ENCODE measurements around the gene TMEM203. TPM values are rescaled to one million over a fixed set of nuclear protein-coding genes. Genes with fewer than 3 reads are reported as not detected.

Gene TMEM203
- total and polyA plus RNA-seq, 12 donors: 21.7 to 48.4 (median 40.0) TPM

DNA sequence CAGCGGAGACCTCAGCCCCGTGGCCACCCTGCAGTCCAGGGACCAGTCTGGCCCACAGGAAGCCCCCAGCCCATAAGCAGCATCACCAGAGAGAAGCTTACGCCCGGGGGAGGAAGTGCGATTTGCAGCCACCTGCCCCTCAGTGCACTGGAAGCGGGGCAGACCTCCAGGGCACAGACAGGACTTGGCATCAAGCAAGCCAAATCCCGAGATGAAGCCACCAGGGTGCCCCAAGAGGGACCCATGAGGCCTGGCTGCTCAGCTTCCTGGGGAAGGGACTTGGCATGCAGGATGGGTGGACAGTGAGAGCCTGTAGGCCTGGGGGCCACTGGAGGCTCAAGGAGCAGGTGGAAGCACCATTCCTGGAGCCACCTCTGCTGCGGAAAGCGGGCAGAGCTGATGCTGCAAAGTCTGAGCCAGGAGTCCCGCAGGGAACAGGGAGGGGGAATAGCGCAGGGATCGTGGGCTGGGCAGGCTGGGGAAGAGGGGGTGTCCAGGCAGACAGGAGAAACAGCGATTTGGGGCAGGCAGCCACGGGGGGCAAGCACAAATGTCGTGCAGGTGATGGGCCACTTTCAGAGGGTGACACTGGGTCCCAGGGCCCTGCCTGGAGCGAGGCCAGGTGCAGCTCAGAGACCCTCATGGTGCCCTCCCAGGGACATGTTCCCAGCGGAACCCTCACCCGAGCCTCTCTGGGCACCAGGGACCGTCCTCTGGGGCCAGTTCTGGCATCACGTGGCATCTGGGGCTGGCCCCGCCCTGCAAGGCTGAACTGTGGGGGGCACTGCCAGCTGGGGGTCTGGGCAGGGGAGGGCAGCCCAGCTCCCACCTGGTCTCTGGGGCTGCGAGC is 38.8 kb downstream of the TMEM203 start:
- intact Hi-C loops (cut with DNase I): no loop called here
- Histone ChIP-seq H3K4me3 (no peak overlapping the region), H3K4me1 (replicated peaks in 1 of 2) (peaks cover 10 to 30% of the 10 kb centered on the region in 2 donors), H3K27me3 (peaks cover 96% of the 10 kb centered on the region), H3K27ac (no peak overlapping the region), H3K9me3 (replicated peaks in 1 of 3) (no peaks in the 10 kb centered on the region), H3K36me3 (replicated peaks in 1 of 2) (no peaks in the 10 kb centered on the region)
- WGBS, 4 donors: 56 to 68% (median 63%) methylated on average over 5 to 22 of the region's 22 CpGs
- TF ChIP-seq POLR2A (IDR thresholded peaks at IDR 0.05): no peak
- TF ChIP-seq, protein P1, sequence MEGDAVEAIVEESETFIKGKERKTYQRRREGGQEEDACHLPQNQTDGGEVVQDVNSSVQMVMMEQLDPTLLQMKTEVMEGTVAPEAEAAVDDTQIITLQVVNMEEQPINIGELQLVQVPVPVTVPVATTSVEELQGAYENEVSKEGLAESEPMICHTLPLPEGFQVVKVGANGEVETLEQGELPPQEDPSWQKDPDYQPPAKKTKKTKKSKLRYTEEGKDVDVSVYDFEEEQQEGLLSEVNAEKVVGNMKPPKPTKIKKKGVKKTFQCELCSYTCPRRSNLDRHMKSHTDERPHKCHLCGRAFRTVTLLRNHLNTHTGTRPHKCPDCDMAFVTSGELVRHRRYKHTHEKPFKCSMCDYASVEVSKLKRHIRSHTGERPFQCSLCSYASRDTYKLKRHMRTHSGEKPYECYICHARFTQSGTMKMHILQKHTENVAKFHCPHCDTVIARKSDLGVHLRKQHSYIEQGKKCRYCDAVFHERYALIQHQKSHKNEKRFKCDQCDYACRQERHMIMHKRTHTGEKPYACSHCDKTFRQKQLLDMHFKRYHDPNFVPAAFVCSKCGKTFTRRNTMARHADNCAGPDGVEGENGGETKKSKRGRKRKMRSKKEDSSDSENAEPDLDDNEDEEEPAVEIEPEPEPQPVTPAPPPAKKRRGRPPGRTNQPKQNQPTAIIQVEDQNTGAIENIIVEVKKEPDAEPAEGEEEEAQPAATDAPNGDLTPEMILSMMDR (IDR thresholded peaks at IDR 0.05): no peak
- DNase-seq: no peak

DNA sequence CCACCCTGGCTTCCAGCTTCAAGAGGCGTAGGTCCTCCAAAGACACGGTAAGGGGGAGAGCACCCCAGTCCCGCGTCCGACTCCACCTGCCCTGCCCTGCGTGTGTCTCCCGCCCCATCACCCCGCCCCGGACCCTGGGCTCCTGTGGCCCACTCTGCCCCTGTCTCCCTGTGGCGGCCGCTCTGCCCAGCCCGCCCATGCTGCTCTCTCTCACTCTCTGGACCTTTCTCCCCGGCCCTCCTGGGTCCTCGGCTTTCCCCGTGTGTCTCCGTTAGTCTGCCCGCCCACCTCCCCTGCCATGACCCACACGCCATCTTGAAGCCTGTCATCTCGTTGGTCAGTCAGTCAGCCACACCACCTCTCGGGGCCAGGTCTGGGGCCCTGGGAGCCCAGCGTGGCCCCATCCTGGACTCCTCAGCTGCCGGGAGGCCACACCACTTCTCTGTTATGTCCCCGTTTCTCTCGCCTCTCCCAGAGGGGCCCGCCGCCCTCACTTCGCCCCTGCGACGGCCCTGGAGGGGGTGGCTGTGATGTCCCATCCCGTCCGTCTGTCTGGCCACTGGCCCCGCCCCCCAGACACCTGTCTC is 40.1 kb downstream of the TMEM203 start:
- no peak overlapping the region for H3K27ac ChIP-seq
- no peak for TF ChIP-seq POLR2A (IDR thresholded peaks at IDR 0.05)
- TF ChIP-seq, protein P1 (IDR thresholded peaks at IDR 0.05): no peak
- peaks cover 95% of the 10 kb centered on the region for H3K27me3 ChIP-seq
- WGBS, 4 donors: 67 to 73% (median 71%) methylated on average over 20 to 32 of the region's 32 CpGs
- intact Hi-C loops (cut with DNase I): no loop called here
- H3K4me3 ChIP-seq: no peak overlapping the region
- peaks cover 10 to 30% of the 10 kb centered on the region in 2 donors for H3K4me1 ChIP-seq (replicated peaks in 1 of 2)
- no peaks in the 10 kb centered on the region for H3K36me3 ChIP-seq (replicated peaks in 1 of 2)
- no peaks in the 10 kb centered on the region for H3K9me3 ChIP-seq (replicated peaks in 1 of 3)
- no peak for DNase-seq

DNA sequence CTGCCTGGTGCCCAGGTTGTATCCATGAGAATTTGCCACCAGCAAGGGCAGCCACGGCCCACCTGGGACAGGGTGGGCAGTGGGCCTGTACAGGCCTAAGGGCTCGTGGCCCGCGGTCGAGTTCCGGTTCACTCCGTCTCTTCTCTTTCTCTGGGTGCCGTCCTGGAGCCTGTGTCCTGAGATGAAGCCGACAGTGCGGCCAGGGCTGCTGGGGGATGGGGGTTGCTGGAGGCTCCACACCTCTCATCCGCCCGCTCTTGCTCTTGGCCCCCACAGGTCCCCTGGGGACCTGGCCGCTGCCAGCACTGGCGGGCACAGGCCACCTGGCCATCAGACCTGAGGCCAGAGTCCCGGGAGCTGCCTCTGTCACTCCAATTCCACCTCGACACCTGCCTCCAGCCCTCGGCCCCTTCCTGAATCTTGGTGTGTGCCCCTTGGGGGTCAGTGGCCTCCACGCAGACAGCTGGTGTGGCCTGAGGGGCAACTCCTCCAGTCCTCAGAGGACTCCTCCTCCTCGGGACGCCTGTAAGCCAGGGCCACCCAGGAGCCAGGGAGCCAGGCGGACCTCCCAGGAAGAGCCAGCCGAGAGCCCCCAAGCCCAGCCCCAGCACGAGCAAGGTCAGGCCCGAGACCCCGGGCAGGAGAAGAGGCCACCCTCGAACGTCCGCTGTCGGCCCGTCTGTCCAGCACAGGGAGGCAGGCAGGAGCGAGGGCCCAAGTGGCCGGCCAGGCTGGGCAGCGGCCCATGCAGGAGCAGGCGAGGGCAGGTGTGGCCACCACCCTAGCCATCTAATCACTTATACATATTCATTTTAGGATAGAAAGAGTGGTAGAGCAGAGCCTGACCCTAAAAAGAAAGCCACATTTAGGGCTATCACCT is 40.8 kb downstream of the TMEM203 start:
- no peak overlapping the region for H3K4me3 ChIP-seq
- TF ChIP-seq, protein P1 (IDR thresholded peaks at IDR 0.05): no peak
- TF ChIP-seq POLR2A (IDR thresholded peaks at IDR 0.05): no peak

DNA sequence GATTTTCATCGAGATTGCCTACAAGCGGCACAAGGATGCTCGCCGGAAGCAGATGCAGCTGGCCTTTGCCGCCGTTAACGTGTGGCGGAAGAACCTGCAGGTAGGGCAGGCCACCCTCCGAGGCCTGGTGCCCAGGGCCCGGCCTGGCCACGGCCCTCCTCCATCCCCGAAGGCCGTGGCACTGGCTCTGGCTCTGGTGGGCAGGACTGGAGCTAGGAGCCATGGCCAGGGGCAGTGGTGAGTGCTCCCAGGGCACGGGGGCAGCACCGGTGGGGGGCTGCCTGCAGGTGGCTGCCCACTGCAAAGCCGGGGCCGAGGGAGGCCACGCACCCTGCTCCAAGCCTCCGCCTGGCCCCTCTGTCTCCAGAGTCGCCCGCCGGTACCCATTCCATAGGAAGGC is 41.6 kb downstream of the TMEM203 start:
- DNase-seq: no peak
- no peak overlapping the region for H3K4me3 ChIP-seq
- no peak overlapping the region for H3K27ac ChIP-seq
- 75 to 89% (median 79%) methylated on average over 3 to 21 of the region's 22 CpGs; no CpG with 5 or more reads in 1 of the 4 donors for WGBS, 4 donors
- TF ChIP-seq, protein P1 (IDR thresholded peaks at IDR 0.05): no peak
- TF ChIP-seq POLR2A (IDR thresholded peaks at IDR 0.05): no peak
- H3K4me1 ChIP-seq (replicated peaks in 1 of 2): peaks cover 2 to 21% of the 10 kb centered on the region in 2 donors
- H3K9me3 ChIP-seq (replicated peaks in 1 of 3): no peaks in the 10 kb centered on the region
- intact Hi-C loops (cut with DNase I): no loop called here
- peaks cover 95% of the 10 kb centered on the region for H3K27me3 ChIP-seq
- H3K36me3 ChIP-seq (replicated peaks in 1 of 2): no peaks in the 10 kb centered on the region

More for the DNA sequence above, 40.8 kb downstream of the TMEM203 start:
- 51 to 60% (median 55%) methylated on average over 19 to 34 of the region's 34 CpGs for WGBS, 4 donors
- H3K27ac ChIP-seq: no peak overlapping the region
- no peaks in the 10 kb centered on the region for H3K36me3 ChIP-seq (replicated peaks in 1 of 2)
- no peaks in the 10 kb centered on the region for H3K9me3 ChIP-seq (replicated peaks in 1 of 3)
- H3K4me1 ChIP-seq (replicated peaks in 1 of 2): peaks cover 10 to 29% of the 10 kb centered on the region in 2 donors
- DNase-seq: no peak
- intact Hi-C loops (cut with DNase I): no loop called here
- peaks cover 95% of the 10 kb centered on the region for H3K27me3 ChIP-seq
